Stomach (tissue), 9 donors: ENCODE measurements around the gene SLC16A14. TPM values are rescaled to one million over a fixed set of nuclear protein-coding genes. Genes with fewer than 3 reads are reported as not detected.

Experiments
- DNase-seq, 2 donors: peaks; one replicate each; pipeline versions ENCODE4 v3.0.0 to v3.0.0-alpha.2; 2013 to 2019
- H3K27ac ChIP-seq, 5 donors: fragments of 200-600 bp in 4 of 5; sonication (generic) in 4 of 5; one replicate each; pipeline ENCODE4 v1.5.1; 2013 to 2019; ENCODE audit warnings: mild to moderate bottlenecking in 1 of 5, moderate library complexity in 1 of 5
- H3K27me3 ChIP-seq, 3 donors: fragments of 200-600 bp; sonication (generic); one replicate each; pipeline ENCODE4 v1.5.1; 2017 to 2019; ENCODE audit warnings: mixed run types in 1 of 3
- H3K36me3 ChIP-seq, 4 donors: fragments of 200-600 bp; sonication (generic); 1 replicate in 3 of 4; 2 replicates in 1 of 4; pipeline ENCODE4 v1.5.1; 2016 to 2019
- H3K4me1 ChIP-seq, 4 donors: fragments of 200-600 bp; sonication (generic); one replicate each; pipeline ENCODE4 v1.5.1; 2016 to 2019
- H3K4me3 ChIP-seq, 4 donors: fragments of 200-600 bp; sonication (generic) in 3 of 4; one replicate each; pipeline ENCODE4 v1.5.1; 2016 to 2019; ENCODE audit warnings: mild to moderate bottlenecking in 1 of 4
- H3K9me3 ChIP-seq, 4 donors: fragments of 200-600 bp; sonication (generic); one replicate each; pipeline ENCODE4 v1.5.1; 2016 to 2019
- EP300 ChIP-seq: sonication (generic); formaldehyde crosslinking; IDR thresholded peaks from one replicate; pipeline ENCODE4 v1.6.1; 2017; ENCODE audit warnings: antibody characterized with exemption
- POLR2A ChIP-seq, 4 donors: fragments of 450-650 bp; IDR thresholded peaks; one replicate each; pipeline ENCODE4 v1.6.1; 2016; ENCODE audit warnings: antibody characterized with exemption in 4 of 4, control low read depth in 2 of 4, mild to moderate bottlenecking in 1 of 4, moderate library complexity in 1 of 4
- POLR2AphosphoS5 ChIP-seq, 3 donors: sonication (generic); formaldehyde crosslinking; IDR thresholded peaks; one replicate each; pipeline ENCODE4 v1.6.1; 2016; ENCODE audit warnings: antibody characterized with exemption in 3 of 3
- WGBS, 5 donors: extraction: QIAGEN DNeasy Blood & Tissue Kit in 3 of 5; methylation state at CpG; one replicate each; pipeline versions ENCODE4 v1.1.5 to v1.1.7; 2013 to 2018; 5-methylcytosine and 5-hydroxymethylcytosine counted together
- intact Hi-C: fragments of 100-400 bp; cut with DNase I; formaldehyde crosslinking; loops from one replicate; pipeline ENCODE4 v1.15.1; 2023; ENCODE audit warnings: low total_unique reads
- polyA plus RNA-seq, 3 donors: library from polyadenylated mRNA; stranded (reverse); fragments of 200-250 nt; gene quantifications; one replicate each; pipeline ENCODE4 v1.2.3, GENCODE V29; 2013
- total RNA-seq, 5 donors: library from RNA; depleted of rRNA; stranded (reverse); fragments of >200 nt; gene quantifications; one replicate each; pipeline versions ENCODE4 v1.1.0 to v1.2.3, GENCODE V29; 2014 to 2016
- TF ChIP-seq, protein P1 (sequence below), 7 experiments: fragments of 450-650 bp in 4 of 7; fragments of 200-600 bp in 3 of 7; sonication (generic) in 3 of 7; IDR thresholded peaks; one replicate each; pipeline ENCODE4 v1.5.1; 2016 to 2019; ENCODE audit warnings: antibody characterized with exemption in 7 of 7, control low read depth in 2 of 7, mild to moderate bottlenecking in 1 of 7
- donor health status: healthy with polysubstance abuse.
- donor health status: Bipolar disorder and iron deficiency.
- donor health status: healthy.

Gene SLC16A14
- total and polyA plus RNA-seq, 8 donors, result 0.31 to 5.7 (median 1.0) TPM; not detected in 2

GRCh38 chr2:230011617-230012016, 57.1 kb downstream of the SLC16A14 start:
- no peaks in the 10 kb centered on the region for H3K9me3 ChIP-seq
- H3K27ac ChIP-seq, result no peak overlapping the region
- no peaks in the 10 kb centered on the region for H3K36me3 ChIP-seq
- peaks cover 0 to 12% (median 4%) of the 10 kb centered on the region in 4 donors for H3K4me1 ChIP-seq
- no peaks in the 10 kb centered on the region for H3K27me3 ChIP-seq
- TF ChIP-seq POLR2AphosphoS5 (IDR thresholded peaks at IDR 0.05) (no peak), EP300 (no peak), POLR2A (IDR thresholded peaks at IDR 0.05) (no peak)
- TF ChIP-seq, protein P1, sequence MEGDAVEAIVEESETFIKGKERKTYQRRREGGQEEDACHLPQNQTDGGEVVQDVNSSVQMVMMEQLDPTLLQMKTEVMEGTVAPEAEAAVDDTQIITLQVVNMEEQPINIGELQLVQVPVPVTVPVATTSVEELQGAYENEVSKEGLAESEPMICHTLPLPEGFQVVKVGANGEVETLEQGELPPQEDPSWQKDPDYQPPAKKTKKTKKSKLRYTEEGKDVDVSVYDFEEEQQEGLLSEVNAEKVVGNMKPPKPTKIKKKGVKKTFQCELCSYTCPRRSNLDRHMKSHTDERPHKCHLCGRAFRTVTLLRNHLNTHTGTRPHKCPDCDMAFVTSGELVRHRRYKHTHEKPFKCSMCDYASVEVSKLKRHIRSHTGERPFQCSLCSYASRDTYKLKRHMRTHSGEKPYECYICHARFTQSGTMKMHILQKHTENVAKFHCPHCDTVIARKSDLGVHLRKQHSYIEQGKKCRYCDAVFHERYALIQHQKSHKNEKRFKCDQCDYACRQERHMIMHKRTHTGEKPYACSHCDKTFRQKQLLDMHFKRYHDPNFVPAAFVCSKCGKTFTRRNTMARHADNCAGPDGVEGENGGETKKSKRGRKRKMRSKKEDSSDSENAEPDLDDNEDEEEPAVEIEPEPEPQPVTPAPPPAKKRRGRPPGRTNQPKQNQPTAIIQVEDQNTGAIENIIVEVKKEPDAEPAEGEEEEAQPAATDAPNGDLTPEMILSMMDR (IDR thresholded peaks at IDR 0.05), result no peak
- DNase-seq, result no peak
- WGBS, 5 donors, result 71 to 100% (median 94%) methylated on average over 1 of the region's 1 CpG
- H3K4me3 ChIP-seq, result no peak overlapping the region
- intact Hi-C loops, result no loop called here

DNA sequence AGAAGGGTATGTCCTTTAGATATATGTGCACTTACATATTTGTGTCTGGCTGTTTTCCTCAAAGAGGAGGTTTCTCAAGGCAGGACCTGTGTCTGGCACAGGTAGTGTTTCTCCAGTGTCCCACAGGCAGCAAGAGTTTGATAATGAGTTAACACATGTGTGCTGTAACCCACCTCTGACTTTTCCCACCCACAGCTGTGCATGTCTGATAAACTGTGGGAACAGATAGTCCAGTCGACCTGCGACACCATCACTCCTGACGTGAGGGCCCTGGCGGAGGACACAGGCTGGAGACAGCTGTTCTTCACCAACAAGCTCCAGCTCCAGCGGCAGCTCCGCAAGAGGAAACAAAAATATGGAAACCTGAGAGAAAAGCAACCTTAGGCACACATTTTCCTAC, 58.2 kb downstream of the SLC16A14 start:
- intact Hi-C loops, result no loop called here
- no peaks in the 10 kb centered on the region for H3K27me3 ChIP-seq
- no peak overlapping the region for H3K4me3 ChIP-seq
- H3K36me3 ChIP-seq, result no peaks in the 10 kb centered on the region
- H3K4me1 ChIP-seq, result peaks cover 0 to 12% (median 4%) of the 10 kb centered on the region in 4 donors
- TF ChIP-seq POLR2AphosphoS5 (IDR thresholded peaks at IDR 0.05) (no peak), EP300 (no peak), POLR2A (IDR thresholded peaks at IDR 0.05) (no peak)
- TF ChIP-seq, protein P1 (IDR thresholded peaks at IDR 0.05), result no peak
- WGBS, 5 donors, result 68 to 92% (median 83%) methylated on average over 6 of the region's 6 CpGs
- no peak for DNase-seq
- H3K27ac ChIP-seq, result no peak overlapping the region
- H3K9me3 ChIP-seq, result no peaks in the 10 kb centered on the region

GRCh38 chr2:230008708-230009066, 60.0 kb downstream of the SLC16A14 start:
- H3K27me3 ChIP-seq, result no peaks in the 10 kb centered on the region
- H3K4me1 ChIP-seq, result peaks cover 0 to 12% (median 4%) of the 10 kb centered on the region in 4 donors
- TF ChIP-seq, protein P1 (IDR thresholded peaks at IDR 0.05), result no peak
- TF ChIP-seq POLR2AphosphoS5 (IDR thresholded peaks at IDR 0.05) (no peak), POLR2A (IDR thresholded peaks at IDR 0.05) (no peak), EP300 (no peak)
- WGBS, 5 donors, result 87 to 99% (median 95%) methylated on average over 1 of the region's 1 CpG
- DNase-seq, result no peak
- H3K36me3 ChIP-seq, result no peaks in the 10 kb centered on the region
- no peak overlapping the region for H3K27ac ChIP-seq
- H3K9me3 ChIP-seq, result no peaks in the 10 kb centered on the region
- intact Hi-C loops, result loop anchor here (5.0 to 10.0 kb wide), 2 partner anchors 156 to 604 kb away; no protein-coding TSS in a partner anchor
- no peak overlapping the region for H3K4me3 ChIP-seq

GRCh38 chr2:230007931-230008707, 60.6 kb downstream of the SLC16A14 start:
- TF ChIP-seq POLR2A (IDR thresholded peaks at IDR 0.05), result no peak
- TF ChIP-seq, protein P1 (IDR thresholded peaks at IDR 0.05), result peak in 5 of 7 experiments; percentile 55 to 85 (median 71)
- peak in 1 of 3 donors; percentile 30 for TF ChIP-seq POLR2AphosphoS5 (IDR thresholded peaks at IDR 0.05)
- TF ChIP-seq EP300, result no peak
- no peak overlapping the region for H3K4me3 ChIP-seq
- no peaks in the 10 kb centered on the region for H3K36me3 ChIP-seq
- DNase-seq, result peak; percentile 80 to 87
- H3K27me3 ChIP-seq, result no peaks in the 10 kb centered on the region
- H3K9me3 ChIP-seq, result no peaks in the 10 kb centered on the region
- no peak overlapping the region for H3K27ac ChIP-seq
- 49 to 57% (median 53%) methylated on average over 12 of the region's 12 CpGs for WGBS, 5 donors
- H3K4me1 ChIP-seq, result peaks cover 0 to 12% (median 4%) of the 10 kb centered on the region in 4 donors
- intact Hi-C loops, result loop anchor here (5.0 to 10.0 kb wide), 2 partner anchors 157 to 604 kb away; no protein-coding TSS in a partner anchor
